ENCODE measurements around the gene KRIT1. TPM values are rescaled to one million over a fixed set of nuclear protein-coding genes. Genes with fewer than 3 reads are reported as not detected.
A peak's percentile ranks its signal among the peaks of the same experiment; 100 is the strongest.

Gene KRIT1
- total RNA-seq, result 10 to 100 TPM; 33.9 to 36.4 TPM
- 39.1 TPM for polyA plus RNA-seq (2013, experiment 1 of 2)
- polyA plus RNA-seq (2013, experiment 2 of 2), result 32.4 TPM
- long read RNA-seq, experiment 1, partial matches to known transcripts, result 5 of 10 reads
- long read RNA-seq, experiment 1, other reads (novel, unspliced or antisense), result 4 of 10 reads
- long read RNA-seq, experiment 2, partial matches to known transcripts, result 3 of 31 reads
- long read RNA-seq, experiment 2, other reads (novel, unspliced or antisense), result 24 of 31 reads
- long read RNA-seq, experiment 3, transcript KRIT1-203 (19 exons, 3,143 nt), result major isoform, 5 of 36 reads
- long read RNA-seq, experiment 3, partial matches to known transcripts, result 8 of 36 reads
- long read RNA-seq, experiment 3, other reads (novel, unspliced or antisense), result 23 of 36 reads
- long read RNA-seq, experiment 4, partial matches to known transcripts, result 4 of 13 reads
- long read RNA-seq, experiment 4, other reads (novel, unspliced or antisense), result 7 of 13 reads

DNA sequence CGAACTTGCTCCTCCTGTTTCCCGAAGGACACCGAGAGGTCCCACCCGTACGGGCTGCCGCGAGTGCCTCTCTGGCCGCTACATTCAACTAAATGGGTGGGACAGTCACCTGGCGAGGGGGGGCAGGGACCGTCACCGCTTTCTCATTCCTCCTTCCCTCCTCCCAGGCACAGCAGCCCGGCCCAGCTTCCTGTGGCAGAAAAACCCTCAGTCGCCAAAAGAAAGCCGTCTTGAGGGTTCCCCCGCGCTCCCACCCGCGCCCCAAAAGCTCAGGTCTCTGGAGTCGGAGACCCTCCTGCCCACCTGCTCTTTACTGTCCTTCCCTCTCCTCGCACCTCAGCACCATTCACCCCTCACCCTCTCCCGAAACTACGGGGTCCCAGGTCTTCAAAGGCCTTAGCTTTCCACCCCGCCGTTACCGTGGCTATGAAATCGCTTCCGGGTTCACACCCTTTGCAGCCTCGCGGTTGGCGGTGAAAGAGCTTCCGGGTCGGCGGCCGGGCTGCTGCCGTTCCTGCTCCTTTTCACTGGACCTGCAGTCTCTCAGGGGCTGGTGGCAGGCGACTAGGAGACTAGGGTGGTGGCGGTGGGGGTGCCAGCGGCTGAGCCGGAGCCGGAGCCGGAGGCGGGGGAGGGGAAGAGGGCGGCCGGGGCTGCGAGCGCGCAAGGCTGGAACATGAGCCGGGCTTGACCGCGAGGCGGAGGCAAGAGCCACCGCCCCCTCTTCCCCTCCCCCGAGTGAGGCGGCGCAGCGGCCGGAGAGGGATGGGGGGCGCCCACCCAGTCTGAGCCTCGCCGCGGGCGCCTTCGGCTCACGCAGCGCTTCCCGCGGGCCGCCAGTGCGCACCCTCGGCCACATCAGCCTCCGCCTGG is at the start of gene KRIT1, which contains the start of gene ANKIB1:
KRIT1 (minus strand) TSS at position 428 of the 873 bp plus-strand sequence. CDS start 3,779 bp downstream, outside the sequence.
ANKIB1 (plus strand) TSS at position 488 of the 873 bp plus-strand sequence. CDS start 49,005 bp downstream, outside the sequence.
- Histone ChIP-seq H3K4me1 (ENCODE audit: control insufficient read depth, insufficient read depth, low read length) (peaks cover 2% of the 10 kb centered on the region), H3K27ac (ENCODE audit: low read depth, low read length) (peak within 1 kb of the TSS; percentile 75), H3K4me3 (ENCODE audit: low read length) (peak within 1 kb of the TSS; percentile 87), H3K9me3 (ENCODE audit: control insufficient read depth, low read length) (no peaks in the 10 kb centered on the region), H3K9ac (ENCODE audit: extremely low read depth, low read length, poor library complexity, severe bottlenecking) (peak within 1 kb of the TSS; percentile 79), H3K36me3 (ENCODE audit: control insufficient read depth, insufficient read depth, low read length) (peaks cover 18% of the 10 kb centered on the region), H3K27me3 (ENCODE audit: control insufficient read depth, insufficient read depth, low read length, poor library complexity, severe bottlenecking) (no peaks in the 10 kb centered on the region)
- Mint-ChIP-seq H3K36me3 (ENCODE audit: low read depth) (peaks cover 8% of the 10 kb centered on the region), H3K4me3 (peak within 1 kb of the TSS; percentile 93), H3K27ac (peak within 1 kb of the TSS; percentile 98), H3K9me3 (no peaks in the 10 kb centered on the region), H3K27me3 (ENCODE audit: insufficient read depth) (no peaks in the 10 kb centered on the region), H3K4me1 (peaks cover 28% of the 10 kb centered on the region)
- 0% methylated on average over 26 to 71 of the region's 71 CpGs for WGBS, 2 experiments (ENCODE audit: insufficient coverage in 1 of 2, insufficient read length in 1 of 2)
- TF ChIP-seq, protein P1, sequence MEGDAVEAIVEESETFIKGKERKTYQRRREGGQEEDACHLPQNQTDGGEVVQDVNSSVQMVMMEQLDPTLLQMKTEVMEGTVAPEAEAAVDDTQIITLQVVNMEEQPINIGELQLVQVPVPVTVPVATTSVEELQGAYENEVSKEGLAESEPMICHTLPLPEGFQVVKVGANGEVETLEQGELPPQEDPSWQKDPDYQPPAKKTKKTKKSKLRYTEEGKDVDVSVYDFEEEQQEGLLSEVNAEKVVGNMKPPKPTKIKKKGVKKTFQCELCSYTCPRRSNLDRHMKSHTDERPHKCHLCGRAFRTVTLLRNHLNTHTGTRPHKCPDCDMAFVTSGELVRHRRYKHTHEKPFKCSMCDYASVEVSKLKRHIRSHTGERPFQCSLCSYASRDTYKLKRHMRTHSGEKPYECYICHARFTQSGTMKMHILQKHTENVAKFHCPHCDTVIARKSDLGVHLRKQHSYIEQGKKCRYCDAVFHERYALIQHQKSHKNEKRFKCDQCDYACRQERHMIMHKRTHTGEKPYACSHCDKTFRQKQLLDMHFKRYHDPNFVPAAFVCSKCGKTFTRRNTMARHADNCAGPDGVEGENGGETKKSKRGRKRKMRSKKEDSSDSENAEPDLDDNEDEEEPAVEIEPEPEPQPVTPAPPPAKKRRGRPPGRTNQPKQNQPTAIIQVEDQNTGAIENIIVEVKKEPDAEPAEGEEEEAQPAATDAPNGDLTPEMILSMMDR (conservative IDR thresholded peaks at IDR 0.05), result peak; percentile 52
- peak; percentile 96 for DNase-seq

DNA sequence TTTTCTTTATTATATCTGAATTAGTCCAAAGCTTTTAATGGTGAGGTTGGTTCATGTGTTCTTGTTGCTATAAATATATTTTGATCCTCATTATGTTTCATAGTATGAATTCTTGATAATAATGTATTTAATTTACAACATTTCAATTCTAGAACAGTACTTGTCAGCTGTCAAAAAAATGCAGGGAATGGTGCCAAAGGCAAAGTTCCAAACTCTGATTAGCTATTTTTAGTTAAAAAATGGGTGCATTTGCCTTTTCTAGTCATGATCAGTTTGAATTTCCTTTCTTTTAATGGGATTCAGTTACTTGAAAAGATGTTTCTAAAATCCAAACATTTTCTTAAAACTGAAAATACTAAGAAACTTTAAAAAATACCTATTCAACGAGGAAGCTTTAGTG is 49.7 kb upstream of the KRIT1 start:
- Mint-ChIP-seq H3K27me3 (ENCODE audit: insufficient read depth) (no peaks in the 10 kb centered on the region), H3K36me3 (ENCODE audit: low read depth) (peaks cover 13% of the 10 kb centered on the region), H3K27ac (no peak overlapping the region), H3K9me3 (no peaks in the 10 kb centered on the region), H3K4me1 (peaks cover 25% of the 10 kb centered on the region), H3K4me3 (no peak overlapping the region)
- H3K9me3 ChIP-seq (ENCODE audit: control insufficient read depth, low read length), result no peaks in the 10 kb centered on the region
- H3K4me1 ChIP-seq (ENCODE audit: control insufficient read depth, insufficient read depth, low read length), result peaks cover 5% of the 10 kb centered on the region
- H3K9ac ChIP-seq (ENCODE audit: extremely low read depth, low read length, poor library complexity, severe bottlenecking), result no peak overlapping the region
- 100% methylated on average over 1 of the region's 1 CpG; no CpG with 5 or more reads in 1 of the 2 experiments for WGBS, 2 experiments (ENCODE audit: insufficient coverage in 1 of 2, insufficient read length in 1 of 2)
- H3K36me3 ChIP-seq (ENCODE audit: control insufficient read depth, insufficient read depth, low read length), result peaks cover 34% of the 10 kb centered on the region
- TF ChIP-seq, protein P1 (conservative IDR thresholded peaks at IDR 0.05), result no peak
- no peaks in the 10 kb centered on the region for H3K27me3 ChIP-seq (ENCODE audit: control insufficient read depth, insufficient read depth, low read length, poor library complexity, severe bottlenecking)
- H3K27ac ChIP-seq (ENCODE audit: low read depth, low read length), result no peak overlapping the region
- no peak overlapping the region for H3K4me3 ChIP-seq (ENCODE audit: low read length)
- DNase-seq, result no peak

DNA sequence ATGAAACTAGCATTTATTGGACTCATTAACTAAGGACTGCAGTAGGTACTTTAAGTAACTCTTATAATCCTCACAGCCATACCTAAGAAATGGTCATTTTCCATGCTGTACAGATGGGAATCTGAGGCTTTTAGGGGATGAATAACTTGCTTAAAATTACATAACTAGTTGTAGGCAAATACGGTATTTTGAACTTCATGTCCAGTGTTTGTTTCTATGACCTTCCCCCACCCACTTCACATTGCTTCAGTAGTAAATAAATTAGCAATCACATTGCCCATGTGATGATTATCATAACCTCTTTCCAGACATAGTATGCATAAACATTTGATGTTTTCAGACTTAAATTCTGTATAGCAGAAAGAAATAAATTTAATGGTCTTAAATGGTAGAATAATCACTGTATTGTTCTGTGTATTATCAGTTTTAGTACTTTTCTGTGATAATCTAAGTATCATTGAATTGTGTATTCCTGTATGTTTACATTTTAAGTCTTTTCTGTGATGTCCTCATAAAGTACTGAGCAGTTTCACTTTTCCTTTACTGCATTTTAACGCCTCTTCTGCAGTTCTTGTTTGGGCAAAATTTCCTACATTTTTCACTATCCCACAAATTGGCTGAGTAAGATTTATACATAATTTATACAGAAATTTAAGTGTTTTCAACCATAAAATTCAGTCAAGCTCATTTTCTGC is 48.3 kb upstream of the KRIT1 start:
- H3K9me3 Mint-ChIP-seq, result no peaks in the 10 kb centered on the region
- 77% methylated on average over 2 of the region's 2 CpGs; no CpG with 5 or more reads in 1 of the 2 experiments for WGBS, 2 experiments (ENCODE audit: insufficient coverage in 1 of 2, insufficient read length in 1 of 2)
- no peaks in the 10 kb centered on the region for H3K27me3 ChIP-seq (ENCODE audit: control insufficient read depth, insufficient read depth, low read length, poor library complexity, severe bottlenecking)
- peaks cover 25% of the 10 kb centered on the region for H3K4me1 Mint-ChIP-seq
- H3K4me1 ChIP-seq (ENCODE audit: control insufficient read depth, insufficient read depth, low read length), result peaks cover 5% of the 10 kb centered on the region
- H3K36me3 ChIP-seq (ENCODE audit: control insufficient read depth, insufficient read depth, low read length), result peaks cover 25% of the 10 kb centered on the region
- H3K27ac ChIP-seq (ENCODE audit: low read depth, low read length), result no peak overlapping the region
- no peak overlapping the region for H3K4me3 Mint-ChIP-seq
- no peak for DNase-seq
- H3K36me3 Mint-ChIP-seq (ENCODE audit: low read depth), result peaks cover 11% of the 10 kb centered on the region
- H3K27me3 Mint-ChIP-seq (ENCODE audit: insufficient read depth), result no peaks in the 10 kb centered on the region
- no peaks in the 10 kb centered on the region for H3K9me3 ChIP-seq (ENCODE audit: control insufficient read depth, low read length)
- no peak overlapping the region for H3K9ac ChIP-seq (ENCODE audit: extremely low read depth, low read length, poor library complexity, severe bottlenecking)
- no peak overlapping the region for H3K4me3 ChIP-seq (ENCODE audit: low read length)
- TF ChIP-seq, protein P1 (conservative IDR thresholded peaks at IDR 0.05), result no peak
- no peak overlapping the region for H3K27ac Mint-ChIP-seq

All from endodermal cell (in vitro differentiated cells).